Fibroblast of gingiva (primary cell): Measurements from ENCODE around the gene RRH.
A peak's percentile ranks its signal among the peaks of the same experiment; 100 is the strongest.
"Not testable (repeated sequence)": the region's sequence is repeated elsewhere in the genome, so short reads cannot be mapped to it uniquely, and the experiment has no call there.

Experiments used
- DNase-seq: peaks from one replicate; pipeline ENCODE4 v3.0.0-alpha.2; 2011; ENCODE audit warnings: low read depth

Gene RRH

GRCh38 chr4:109827672-109828071, at the start of gene RRH:
TSS of gene RRH (plus strand) at chr4:109827972. CDS start at chr4:109828028, 56 bp downstream.
- DNase-seq: no peak

DNA sequence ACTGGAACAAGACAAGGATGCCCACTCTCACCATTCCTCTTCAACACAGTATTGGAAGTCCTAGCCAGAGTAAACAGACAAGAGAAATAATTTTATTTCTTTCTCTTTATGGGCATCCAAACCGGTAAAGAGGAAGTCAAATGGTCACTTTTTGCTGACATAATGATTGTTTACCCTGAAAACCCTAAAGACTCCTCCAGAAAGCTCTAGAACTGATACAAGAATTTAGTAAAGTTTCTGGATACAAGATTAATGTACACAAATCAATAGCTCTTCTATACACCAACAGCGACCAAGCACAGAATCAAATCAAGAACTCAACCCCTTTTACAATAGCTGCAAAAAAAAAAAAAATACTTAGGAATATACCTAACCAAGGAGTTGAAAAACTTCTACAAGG, 45.7 kb upstream of the RRH start:
- DNase-seq: not testable (repeated sequence)

DNA sequence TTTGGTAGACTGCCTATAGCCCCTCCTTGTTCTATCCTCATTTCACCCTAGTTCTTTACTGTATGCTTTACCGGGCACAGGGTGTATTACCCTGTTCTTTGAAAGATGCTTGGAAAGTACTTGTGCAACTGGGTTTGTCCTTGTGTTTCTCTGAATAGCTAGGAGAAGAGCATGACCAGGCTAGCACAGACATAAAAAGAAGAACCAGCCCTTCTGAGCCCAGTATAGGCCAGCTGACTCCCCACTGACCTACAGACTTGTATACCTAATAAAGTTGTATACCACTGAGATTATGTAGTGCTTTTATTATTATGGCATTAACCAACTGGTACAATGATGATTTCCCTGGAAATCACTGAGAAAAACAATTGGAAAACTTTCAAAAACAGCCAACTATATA, 40.9 kb upstream of the RRH start:
- DNase-seq: no peak

DNA sequence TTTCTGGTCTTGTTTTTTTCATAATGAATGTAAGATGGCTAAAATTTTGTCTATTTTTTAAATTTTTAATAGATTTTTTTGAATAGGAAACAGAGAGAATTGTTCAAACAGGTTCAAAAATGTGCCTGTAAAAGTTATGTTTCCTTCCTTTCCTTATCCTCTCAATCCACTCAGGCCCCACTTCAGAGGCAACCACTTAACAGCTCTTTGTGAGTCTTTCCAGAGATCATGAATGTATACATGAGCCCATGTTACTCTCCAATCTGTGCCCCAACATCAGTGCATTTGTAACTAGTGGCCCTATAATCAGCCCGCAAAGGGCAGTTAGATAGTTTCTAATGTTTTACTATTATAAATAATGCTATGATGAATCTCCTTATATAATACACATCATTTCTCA, 40.0 kb upstream of the RRH start:
- DNase-seq: no peak

DNA sequence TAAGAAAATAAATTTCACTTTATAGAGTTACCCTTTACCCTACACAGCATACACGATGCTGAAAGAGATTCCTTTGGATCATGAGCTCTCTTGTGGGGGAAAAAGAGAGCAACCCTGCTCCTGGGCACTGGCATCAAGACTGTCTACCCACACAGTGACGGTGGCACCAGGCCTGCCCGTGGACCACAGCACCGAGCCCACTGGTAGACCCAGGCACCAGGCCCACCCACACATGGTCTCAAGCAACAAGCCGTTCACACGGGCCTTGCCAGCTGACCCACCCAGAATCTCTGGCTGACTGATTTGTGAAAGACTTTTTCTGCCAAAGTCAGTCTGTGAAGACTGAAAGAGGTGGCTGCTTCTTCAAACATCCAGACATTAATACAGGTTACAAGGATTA, 32.7 kb upstream of the RRH start:
- no peak for DNase-seq

GRCh38 chr4:109798866-109799265, 28.9 kb upstream of the RRH start:
- DNase-seq: no peak

GRCh38 chr4:109801099-109801789, 26.5 kb upstream of the RRH start:
- DNase-seq: no peak

GRCh38 chr4:109801895-109802319, 25.9 kb upstream of the RRH start, which contains the start of gene CFI:
TSS of gene CFI (minus strand) at chr4:109801999. CDS start at chr4:109801971, 28 bp downstream.
- DNase-seq: peak; percentile 21

DNA sequence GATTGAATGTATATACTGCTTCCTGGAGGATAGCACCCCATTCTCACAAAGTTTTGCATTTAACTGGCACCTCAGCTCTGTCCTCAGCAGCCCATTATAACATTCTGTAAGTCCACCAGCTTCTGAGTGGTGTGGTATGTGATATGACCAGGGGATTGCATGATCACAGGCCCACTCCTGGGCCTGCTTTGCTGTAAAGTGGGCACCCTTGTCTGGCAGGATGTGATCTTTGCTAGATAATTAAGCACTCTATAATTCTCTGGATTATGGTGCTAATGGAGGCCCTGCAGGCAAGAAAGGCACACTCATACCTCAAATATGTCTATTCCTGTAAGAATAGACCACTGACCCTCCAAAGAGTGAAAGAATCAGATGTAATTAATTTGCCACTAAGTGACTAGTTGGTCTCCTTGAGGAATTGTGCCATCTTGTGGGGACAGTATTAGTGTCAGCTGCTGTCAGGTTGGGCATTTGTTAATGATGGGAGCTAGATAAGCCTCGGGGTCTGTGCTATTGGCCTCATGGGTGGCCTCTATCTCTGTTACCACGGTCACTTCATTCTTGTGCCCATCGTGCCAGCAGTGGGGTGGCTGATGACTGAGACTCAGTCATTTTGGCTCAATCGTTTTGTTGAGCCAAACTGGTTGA, 23.7 kb upstream of the RRH start:
- DNase-seq: peak; percentile 36

GRCh38 chr4:109809655-109810054, 18.1 kb upstream of the RRH start:
- no peak for DNase-seq

DNA sequence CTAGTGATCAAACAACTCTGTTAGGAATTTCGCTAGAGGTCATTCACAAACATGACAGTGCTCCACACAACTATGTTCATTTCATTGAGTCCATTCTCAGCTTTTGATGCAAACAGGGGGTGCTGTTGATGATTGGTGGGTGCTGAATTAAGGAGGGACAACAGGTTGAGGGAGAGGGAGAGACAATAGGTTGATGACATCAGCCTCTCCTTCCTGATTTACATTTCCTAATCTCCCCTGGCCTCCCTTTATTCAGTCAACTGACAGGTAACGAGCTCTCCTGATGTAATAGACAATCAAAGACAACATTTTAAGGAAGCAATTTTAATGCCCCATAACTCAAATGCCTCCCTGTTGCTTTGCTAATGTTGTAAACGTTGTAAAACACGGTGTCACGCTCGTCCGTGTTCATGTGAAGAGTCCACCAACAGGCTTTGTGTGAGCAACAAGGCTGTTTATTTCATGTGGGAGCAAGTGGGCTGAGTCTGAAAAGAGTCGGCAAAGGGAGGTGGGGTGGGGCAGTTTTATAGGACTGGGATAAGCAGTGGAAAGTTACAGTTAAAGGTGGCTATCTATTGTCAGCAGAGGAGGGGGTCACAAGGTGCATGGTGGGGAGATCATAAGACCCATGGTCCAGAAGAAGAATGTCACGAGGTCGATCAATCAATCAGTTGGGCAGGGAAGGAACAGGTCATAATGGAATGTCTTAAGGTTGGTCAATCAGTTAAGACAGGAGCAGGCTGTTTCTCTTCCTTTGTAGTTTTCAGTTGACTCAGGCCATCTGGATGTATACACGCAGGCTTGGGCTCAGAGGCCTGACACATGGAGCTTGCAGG, 17.0 kb upstream of the RRH start:
- DNase-seq: no peak

DNA sequence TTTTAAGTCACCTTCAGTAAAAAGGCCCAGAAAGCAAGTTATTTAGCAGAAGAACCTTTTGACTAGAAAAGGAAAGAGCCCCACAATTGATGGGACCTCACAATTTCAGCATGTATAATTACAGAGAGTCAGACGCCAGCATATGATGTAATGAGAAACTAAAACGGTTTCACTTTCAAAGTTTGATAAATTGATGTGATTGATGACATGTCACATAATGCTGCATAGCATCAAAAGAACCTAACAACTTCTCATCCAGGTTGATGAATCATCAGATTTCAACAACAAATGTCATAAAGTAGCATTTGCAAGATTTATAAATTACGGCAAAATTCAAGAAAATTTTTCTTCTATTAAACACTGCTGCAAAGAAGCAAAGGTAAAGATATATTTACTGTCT, 16.1 kb upstream of the RRH start:
- DNase-seq: no peak

DNA sequence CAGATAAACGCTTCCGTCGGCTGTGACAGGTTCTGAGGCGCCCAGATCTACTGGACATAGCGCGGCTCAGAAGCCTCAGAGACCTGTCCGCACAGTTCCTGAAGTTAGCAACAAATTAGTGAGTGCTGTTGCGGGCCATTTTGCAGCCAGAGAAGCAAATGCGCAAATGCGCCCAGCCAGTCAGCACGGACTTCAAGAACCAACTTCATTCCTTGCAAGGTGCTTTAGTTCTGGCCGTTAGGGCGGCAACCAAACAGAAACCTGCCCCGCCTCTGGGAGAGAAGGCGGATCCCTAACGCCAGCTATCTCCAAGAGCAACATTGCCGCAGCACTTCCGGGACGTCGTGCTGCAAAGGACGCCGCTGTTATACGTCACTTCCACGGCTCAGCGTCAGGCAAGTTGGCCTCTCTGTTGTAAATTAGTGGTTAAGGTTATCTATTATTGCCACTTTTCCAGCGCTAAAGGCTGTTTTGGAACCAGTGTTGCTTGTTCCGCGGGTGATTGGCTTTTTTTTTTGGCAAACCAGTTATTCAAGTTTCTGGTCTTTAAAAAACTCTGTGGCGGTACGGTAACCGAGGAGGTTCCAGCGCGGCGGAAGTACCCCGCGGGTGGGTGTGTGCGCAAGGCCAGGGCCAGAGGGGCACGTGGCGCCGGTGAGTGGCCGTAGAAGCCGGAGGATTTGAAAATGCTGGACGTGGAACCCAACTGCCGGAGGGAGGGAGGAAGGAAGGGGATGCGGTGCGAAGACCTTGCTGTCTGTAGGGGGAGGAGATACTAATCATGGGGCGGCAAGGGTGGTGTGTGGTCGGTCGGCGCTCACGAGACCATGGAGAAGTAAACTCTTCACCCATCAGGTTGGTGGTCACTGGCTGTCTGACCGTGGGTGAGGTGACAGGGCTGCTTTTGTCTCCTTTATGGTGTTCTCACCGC, 12.4 kb upstream of the RRH start, which contains the start of gene GAR1:
Gene GAR1 (plus strand): TSS at position 612 of the 931 bp plus-strand sequence. CDS start 403 bp downstream, outside the sequence.
- DNase-seq: peak; percentile 87

- DNase-seq: no peak
Observed at GRCh38 chr4:109816082-109816442, 11.7 kb upstream of the RRH start.

GRCh38 chr4:109816894-109817293, 10.9 kb upstream of the RRH start:
- no peak for DNase-seq

DNA sequence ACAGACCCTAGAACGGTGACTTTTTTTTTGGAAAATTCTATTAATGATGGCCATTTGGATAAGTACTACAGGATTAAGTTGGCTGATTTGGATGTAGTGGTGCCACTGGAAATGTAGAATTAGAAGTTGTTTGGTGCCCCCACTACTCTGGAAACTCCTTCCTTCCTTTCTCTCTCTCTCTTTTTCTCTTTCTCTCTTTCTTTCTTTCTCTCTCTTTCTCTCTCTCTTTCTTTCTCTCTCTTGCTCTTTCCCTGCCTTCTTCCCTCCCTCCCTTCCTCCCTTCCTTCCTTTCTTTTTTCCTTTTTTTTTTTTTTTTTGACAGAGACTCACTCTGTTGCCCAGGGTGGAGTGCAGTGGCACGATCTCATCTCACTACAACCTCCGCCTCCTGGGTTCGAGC, 9.5 kb upstream of the RRH start:
- no peak for DNase-seq

- no peak for DNase-seq
Observed at GRCh38 chr4:109820563-109820962, 7.2 kb upstream of the RRH start.

- DNase-seq: no peak
Observed at GRCh38 chr4:109821185-109821584, 6.6 kb upstream of the RRH start.

DNA sequence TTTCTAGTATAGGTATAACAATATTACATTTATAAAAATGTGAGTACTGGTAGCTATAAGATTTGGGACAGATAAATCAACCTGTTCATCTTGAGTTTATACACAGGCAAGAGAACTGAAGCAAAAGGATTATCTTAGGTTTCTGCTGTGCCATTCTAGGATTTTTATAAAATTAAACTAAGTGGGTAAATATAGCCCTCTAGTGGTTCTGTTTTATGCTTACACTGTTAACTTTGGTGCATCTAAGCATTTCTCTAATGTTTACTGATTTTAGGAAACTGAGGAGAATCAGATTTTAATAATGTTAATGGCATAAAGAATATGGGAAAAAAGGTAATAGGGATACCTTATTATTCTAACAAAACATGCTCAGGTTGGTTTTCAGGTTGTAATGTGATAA, 1.1 kb upstream of the RRH start:
- DNase-seq: no peak

- no peak for DNase-seq
Observed at GRCh38 chr4:109833756-109834155, 6.0 kb downstream of the RRH start.

DNA sequence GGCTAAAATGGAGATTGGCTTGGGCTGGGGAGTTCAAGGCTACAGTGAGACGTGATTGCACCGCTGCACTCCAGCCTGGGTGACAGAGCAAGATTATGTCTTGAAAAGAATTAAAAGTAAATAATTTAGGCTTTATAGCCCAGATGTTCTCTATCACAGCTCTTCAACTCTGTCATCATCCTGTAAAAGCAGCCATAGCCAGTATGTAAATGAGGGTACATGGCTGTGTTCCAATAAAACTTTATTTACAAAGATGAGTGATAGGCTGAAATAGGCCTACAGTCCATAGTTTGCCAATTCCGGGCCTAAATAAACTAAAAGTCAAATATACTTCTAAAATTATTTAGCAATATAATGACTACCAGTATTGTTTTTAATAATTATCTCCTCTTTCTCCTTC, 9.2 kb downstream of the RRH start:
- no peak for DNase-seq
